Stimulated activated CD8-positive, alpha-beta memory T cell treated with anti-CD3 and anti-CD28 coated beads, Interleukin-12 subunit alpha, Interleukin-12 subunit beta, amount 100 ng/mL, for 4 hours (primary cell): ENCODE measurements around the gene PHF20.
"Not testable (repeated sequence)": the region's sequence is repeated elsewhere in the genome, so short reads cannot be mapped to it uniquely, and the experiment has no call there.

Experiments used
- DNase-seq: peaks from one replicate; pipeline ENCODE4 v3.0.0-alpha.2; 2020; ENCODE audit warnings: low read depth

PHF20 gene

GRCh38 chr20:35975576-35976373 is 204.0 kb downstream of the PHF20 start:
- no peak for DNase-seq

GRCh38 chr20:35978041-35978513 is 206.3 kb downstream of the PHF20 start:
- no peak for DNase-seq

GRCh38 chr20:35979544-35979943 is 207.7 kb downstream of the PHF20 start:
- DNase-seq = no peak

- no peak for DNase-seq
Measured at GRCh38 chr20:35981969-35982368, 210.2 kb downstream of the PHF20 start.

- no peak for DNase-seq
Measured at GRCh38 chr20:35984382-35984781, 212.6 kb downstream of the PHF20 start.

GRCh38 chr20:35985806-35986205 is 214.0 kb downstream of the PHF20 start:
- no peak for DNase-seq

DNA sequence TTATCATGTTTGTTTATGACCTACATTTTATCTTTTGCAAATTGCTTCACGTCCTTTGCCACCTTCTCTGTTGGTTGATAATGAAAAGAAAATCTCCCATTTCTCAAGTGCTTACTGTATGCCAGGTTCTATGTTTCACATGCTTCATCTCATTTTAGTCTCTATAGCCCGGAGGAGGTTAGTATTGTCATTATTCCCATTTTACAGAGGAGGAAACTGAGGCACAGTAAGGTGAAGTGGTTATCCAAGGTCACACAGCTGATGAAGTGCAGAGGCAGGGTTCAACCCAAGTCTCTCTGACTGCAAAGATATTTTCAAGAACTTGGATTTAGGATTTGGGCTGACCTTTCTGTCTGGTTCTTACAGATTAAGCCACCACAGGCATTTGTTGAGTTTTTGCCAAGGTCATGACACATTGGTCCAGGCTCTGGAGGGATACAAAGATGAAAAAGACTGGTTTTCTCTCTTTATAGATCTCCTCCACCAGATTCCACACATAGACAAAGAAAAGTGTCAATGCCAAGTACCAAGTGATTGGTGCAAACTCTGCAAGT is 217.2 kb downstream of the PHF20 start:
- DNase-seq = no peak

DNA sequence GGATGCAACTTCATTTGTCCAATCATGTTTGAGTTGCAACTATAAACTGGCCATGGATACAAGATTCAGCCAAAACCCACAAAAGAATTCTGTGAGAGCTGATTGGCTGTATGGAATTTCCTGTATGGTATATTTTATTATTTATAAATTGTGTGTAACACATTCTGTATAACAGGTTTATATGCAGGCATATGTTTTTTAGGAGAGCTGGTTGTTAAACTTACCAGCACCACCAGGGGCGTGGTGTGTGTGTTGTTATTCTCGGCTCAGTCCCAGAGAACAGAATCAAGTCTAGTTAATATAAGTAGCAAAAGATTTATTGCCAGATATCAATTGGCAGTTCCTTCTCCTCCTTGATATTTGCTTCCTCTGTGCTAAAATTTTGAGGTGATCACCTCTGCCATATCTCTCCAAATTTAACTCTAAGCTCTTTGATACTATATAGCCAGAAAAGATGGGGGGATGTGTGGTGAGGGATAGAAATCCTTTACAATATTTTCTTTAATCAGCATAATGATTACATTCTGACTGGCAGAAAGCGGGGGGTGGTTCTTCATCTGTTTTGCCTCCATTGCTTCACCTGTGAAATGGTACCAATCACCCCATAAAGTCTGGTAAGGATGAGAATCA is 219.4 kb downstream of the PHF20 start:
- no peak for DNase-seq

DNA sequence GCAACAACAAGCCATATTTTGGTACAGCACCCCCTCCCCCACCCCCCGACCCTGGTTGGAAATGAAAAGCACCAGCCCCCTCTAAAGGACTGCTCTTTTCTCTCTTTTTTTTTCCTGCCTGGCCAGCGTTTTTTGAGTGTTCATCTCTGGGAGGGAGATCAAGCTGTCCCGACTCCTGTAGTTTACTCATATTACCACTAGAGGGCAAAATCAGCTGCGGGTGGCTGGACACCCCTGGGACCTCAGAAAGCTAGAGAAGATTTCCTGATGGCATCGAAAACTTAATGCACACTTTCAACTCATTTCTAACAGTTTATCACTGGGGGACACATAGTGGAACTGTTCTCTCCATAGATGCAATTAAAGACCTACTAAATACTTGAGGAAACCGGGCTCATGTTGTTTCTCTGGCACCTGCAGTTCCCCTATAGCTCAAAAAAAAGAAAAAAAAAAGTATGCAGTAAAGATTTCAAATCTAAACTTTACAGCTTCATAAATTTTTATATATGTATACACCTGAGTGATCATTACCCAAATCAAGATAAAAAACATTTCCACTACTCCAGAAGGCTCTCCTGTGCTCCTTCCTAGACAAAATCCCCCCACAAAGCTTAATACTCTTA is 221.0 kb downstream of the PHF20 start:
- DNase-seq = peak; percentile 6

- peak; percentile 66 for DNase-seq
Measured at GRCh38 chr20:35994994-35995453, 223.2 kb downstream of the PHF20 start.

GRCh38 chr20:35996492-35996891 is 224.7 kb downstream of the PHF20 start:
- DNase-seq = not testable (repeated sequence)
